Measurements from ENCODE around the gene ACAD10.

DNA sequence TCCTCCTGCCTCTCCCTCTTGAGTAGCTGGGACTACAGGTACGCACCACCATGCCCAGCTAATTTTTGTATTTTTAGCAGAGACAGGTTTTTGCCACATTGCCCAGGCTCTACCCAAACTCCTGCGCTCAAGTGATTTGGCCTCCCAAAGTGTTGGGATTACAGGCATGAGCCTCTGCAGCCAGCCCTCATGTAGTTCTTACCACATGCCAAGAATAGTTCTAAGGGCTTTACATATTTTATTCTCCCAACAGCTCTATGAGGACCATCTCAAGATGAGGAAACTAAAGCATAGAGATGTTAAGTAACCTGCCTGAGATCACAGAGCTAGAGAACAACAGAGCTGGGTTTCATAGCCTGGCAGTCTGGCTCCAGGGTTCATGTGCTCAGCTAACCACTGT is 42.9 kb downstream of the ACAD10 start:
- no peak for TF ChIP-seq CTCF (IDR thresholded peaks at IDR 0.05; ENCODE audit: low read depth, low read length)
- TF ChIP-seq MAX (IDR thresholded peaks at IDR 0.05; ENCODE audit: low read depth, low read length): no peak
- no peak for TF ChIP-seq POLR2A (IDR thresholded peaks at IDR 0.05; ENCODE audit: extremely low read depth, insufficient read length)

Data from NB4 (cell line).